CD4-positive, CD25-positive, alpha-beta regulatory T cell (primary cell): ENCODE data around the gene SLC35F2. TPM values are rescaled to one million over a fixed set of nuclear protein-coding genes. Genes with fewer than 3 reads are reported as not detected.
A peak's percentile ranks its signal among the peaks of the same experiment; 100 is the strongest.

Experiments used
- ATAC-seq, 2 donors: fragments of 150-1000 bp; cut with Tn5 transposase; one replicate each; pipeline ENCODE4 v1.10.0; 2021; ENCODE audit warnings: low read depth in 2 of 2, moderate number of reproducible peaks in 2 of 2, moderate library complexity in 1 of 2
- DNase-seq, 3 donors: peaks; one replicate each; pipeline versions ENCODE4 v3.0.0 to v3.0.0-alpha.2; 2012 to 2022; ENCODE audit warnings: mixed read lengths in 1 of 3
- H3K27ac ChIP-seq: one replicate; pipeline ENCODE4 v1.7.0; 2013; ENCODE audit warnings: mild to moderate bottlenecking, low read length; ENCODE audit not compliant: insufficient read depth, poor library complexity, severe bottlenecking
- H3K27me3 ChIP-seq: one replicate; pipeline ENCODE4 v1.7.0; 2013; ENCODE audit warnings: low read length; ENCODE audit not compliant: control insufficient read depth, insufficient read depth
- H3K36me3 ChIP-seq: one replicate; pipeline ENCODE4 v1.7.0; 2013; ENCODE audit warnings: mild to moderate bottlenecking, low read length, moderate library complexity; ENCODE audit not compliant: control insufficient read depth, insufficient read depth
- H3K4me1 ChIP-seq: 2 replicates; pipeline ENCODE4 v1.7.0; 2013; ENCODE audit warnings: mild to moderate bottlenecking, low read length; ENCODE audit not compliant: insufficient read depth, control insufficient read depth, poor library complexity, severe bottlenecking
- H3K4me3 ChIP-seq: one replicate; pipeline ENCODE4 v1.7.0; 2013; ENCODE audit warnings: low read depth, mild to moderate bottlenecking, low read length, moderate library complexity
- H3K9me3 ChIP-seq, 2 experiments: 1 replicate in 1 of 2; 2 replicates in 1 of 2; pipeline ENCODE4 v1.7.0; 2013; ENCODE audit warnings: low read length in 2 of 2, mild to moderate bottlenecking in 1 of 2, moderate library complexity in 1 of 2; ENCODE audit not compliant: control insufficient read depth in 2 of 2
- H3K27ac Mint-ChIP-seq, 3 donors: one replicate each; pipeline ENCODE4 v1.8.0; 2020 to 2022; ENCODE audit warnings: mild to moderate bottlenecking in 3 of 3, mixed read lengths in 3 of 3, moderate library complexity in 2 of 3
- H3K27me3 Mint-ChIP-seq: one replicate; pipeline ENCODE4 v1.8.0; 2022; ENCODE audit warnings: mild to moderate bottlenecking, mixed read lengths
- H3K36me3 Mint-ChIP-seq: one replicate; pipeline ENCODE4 v1.8.0; 2020; ENCODE audit warnings: mixed read lengths
- H3K4me1 Mint-ChIP-seq, 4 donors: one replicate each; pipeline ENCODE4 v1.8.0; 2020 to 2022; ENCODE audit warnings: mixed read lengths in 4 of 4, mild to moderate bottlenecking in 1 of 4
- H3K4me3 Mint-ChIP-seq, 4 donors: one replicate each; pipeline ENCODE4 v1.8.0; 2020 to 2022; ENCODE audit warnings: mild to moderate bottlenecking in 4 of 4, mixed read lengths in 4 of 4, moderate library complexity in 3 of 4
- H3K9me3 Mint-ChIP-seq, 7 donors: one replicate each; pipeline ENCODE4 v1.8.0; 2020 to 2022; ENCODE audit warnings: mixed read lengths in 7 of 7, mild to moderate bottlenecking in 3 of 7, moderate library complexity in 2 of 7
- polyA plus RNA-seq, 4 donors: library from polyadenylated mRNA; unstranded; fragments of 300-500 nt; fragmentation: Illumina TruSeq; gene quantifications; one replicate each; pipeline ENCODE4 v1.2.3, GENCODE V29; 2021
- total RNA-seq: library from RNA; stranded (reverse); gene quantifications from one replicate; pipeline ENCODE4 v1.2.3, GENCODE V29; 2022

SLC35F2 gene
- total and polyA plus RNA-seq, 5 donors from 2014 or later: 10.7 to 23.9 (median 22.1) TPM

GRCh38 chr11:107821199-107821927, 37.2 kb downstream of the SLC35F2 start:
- H3K36me3 ChIP-seq: no peaks in the 10 kb centered on the region
- Mint-ChIP-seq H3K9me3 (no peaks in the 10 kb centered on the region), H3K27ac (no peak overlapping the region), H3K4me3 (no peak overlapping the region), H3K27me3 (no peaks in the 10 kb centered on the region), H3K4me1 (peaks cover 13 to 20% (median 16%) of the 10 kb centered on the region in 4 donors), H3K36me3 (peaks cover 4% of the 10 kb centered on the region)
- H3K27ac ChIP-seq: no peak overlapping the region
- DNase-seq (no peak), ATAC-seq (no peak)
- H3K4me3 ChIP-seq: no peak overlapping the region
- H3K27me3 ChIP-seq: no peaks in the 10 kb centered on the region
- H3K9me3 ChIP-seq: no peaks in the 10 kb centered on the region
- no peaks in the 10 kb centered on the region for H3K4me1 ChIP-seq

DNA sequence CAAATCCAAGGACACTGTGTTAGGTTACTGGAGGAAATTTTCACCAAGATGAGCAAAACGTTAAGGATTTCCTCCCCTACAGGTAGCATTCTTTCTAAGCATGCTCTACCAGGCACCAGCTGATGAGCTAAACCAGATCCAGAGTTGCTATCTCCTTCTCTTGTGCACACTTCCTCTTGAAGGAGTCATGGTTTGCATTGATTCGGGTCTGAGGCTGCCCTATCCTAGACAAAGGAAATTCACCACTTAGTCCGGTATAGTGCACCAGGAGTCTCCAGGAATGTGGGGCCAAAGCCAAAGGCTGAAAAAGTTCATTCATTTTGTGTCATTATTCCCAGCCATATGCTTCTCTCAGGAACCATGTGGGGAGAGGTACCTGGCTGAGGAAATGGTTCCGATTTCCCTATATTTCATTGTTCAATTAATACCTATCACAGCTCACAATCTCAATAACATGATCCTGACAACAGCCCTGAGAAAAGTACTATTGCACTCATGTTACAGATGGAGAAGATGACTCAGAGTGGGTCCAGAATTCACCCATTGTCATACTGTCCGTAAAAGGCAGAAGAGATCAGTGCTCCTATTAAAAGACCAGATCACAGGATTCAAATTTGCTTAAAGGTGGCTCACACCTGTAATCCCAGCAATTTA, 39.1 kb downstream of the SLC35F2 start:
- no peak overlapping the region for H3K27ac Mint-ChIP-seq
- H3K27ac ChIP-seq: no peak overlapping the region
- no peaks in the 10 kb centered on the region for H3K27me3 ChIP-seq

DNA sequence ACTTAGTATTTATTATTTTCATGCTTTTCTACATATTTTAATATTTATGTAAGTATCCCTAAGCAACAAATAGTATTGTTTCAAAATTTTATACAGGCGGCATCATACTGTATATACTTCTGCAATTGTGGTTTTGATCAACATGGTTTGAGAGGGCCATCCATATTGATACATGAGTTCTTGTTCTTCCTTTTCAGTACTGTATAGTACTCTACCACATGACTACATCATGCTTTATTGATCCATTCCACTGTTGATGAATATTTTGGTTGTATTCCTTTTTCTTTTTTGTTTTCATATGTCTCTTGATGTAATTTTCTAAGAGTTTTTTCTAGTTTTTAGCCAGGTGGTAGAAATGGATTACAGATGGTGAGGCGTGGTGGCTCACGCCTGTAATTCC, 40.1 kb downstream of the SLC35F2 start:
- H3K36me3 ChIP-seq: no peaks in the 10 kb centered on the region
- Mint-ChIP-seq H3K36me3 (peaks cover 4% of the 10 kb centered on the region), H3K4me1 (peaks cover 8 to 14% (median 11%) of the 10 kb centered on the region in 4 donors), H3K27me3 (no peaks in the 10 kb centered on the region), H3K27ac (no peak overlapping the region), H3K9me3 (no peaks in the 10 kb centered on the region), H3K4me3 (no peak overlapping the region)
- H3K4me3 ChIP-seq: no peak overlapping the region
- DNase-seq (no peak), ATAC-seq (no peak)
- no peaks in the 10 kb centered on the region for H3K27me3 ChIP-seq
- H3K27ac ChIP-seq: no peak overlapping the region
- H3K9me3 ChIP-seq: no peaks in the 10 kb centered on the region
- H3K4me1 ChIP-seq: no peaks in the 10 kb centered on the region

More for the DNA sequence above, 39.1 kb downstream of the SLC35F2 start:
- Histone ChIP-seq H3K9me3 (no peaks in the 10 kb centered on the region), H3K4me3 (no peak overlapping the region), H3K4me1 (no peaks in the 10 kb centered on the region), H3K36me3 (no peaks in the 10 kb centered on the region)
- Mint-ChIP-seq H3K4me3 (no peak overlapping the region), H3K36me3 (peaks cover 4% of the 10 kb centered on the region), H3K9me3 (no peaks in the 10 kb centered on the region), H3K27me3 (no peaks in the 10 kb centered on the region), H3K4me1 (peaks cover 8 to 18% (median 14%) of the 10 kb centered on the region in 4 donors)
- ATAC-seq: no peak
- no peak for DNase-seq

DNA sequence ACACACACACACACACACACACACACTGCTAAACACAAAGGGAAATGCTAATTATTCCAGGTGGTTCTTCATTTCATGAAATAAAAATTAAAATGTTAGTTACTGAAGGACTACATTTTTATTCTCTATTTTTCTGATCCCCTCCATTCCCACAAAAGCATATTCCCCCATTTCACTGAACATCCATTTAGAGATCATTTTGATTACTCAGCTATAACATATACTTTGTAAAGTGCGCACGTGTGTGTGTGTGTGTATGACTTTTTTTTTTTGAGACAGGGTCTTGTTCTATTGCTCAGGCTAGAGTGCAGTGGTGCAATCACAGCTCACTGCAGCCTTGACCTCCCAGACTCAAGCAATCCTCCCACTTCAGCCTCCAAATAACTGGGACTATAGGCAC, 42.6 kb downstream of the SLC35F2 start:
- Histone ChIP-seq H3K4me1 (no peaks in the 10 kb centered on the region), H3K27me3 (no peaks in the 10 kb centered on the region), H3K9me3 (no peaks in the 10 kb centered on the region), H3K27ac (no peak overlapping the region), H3K4me3 (no peak overlapping the region), H3K36me3 (peaks cover 3% of the 10 kb centered on the region)
- peaks cover 3 to 11% (median 7%) of the 10 kb centered on the region in 4 donors for H3K4me1 Mint-ChIP-seq
- peaks cover 8% of the 10 kb centered on the region for H3K36me3 Mint-ChIP-seq
- no peaks in the 10 kb centered on the region for H3K9me3 Mint-ChIP-seq
- H3K4me3 Mint-ChIP-seq: no peak overlapping the region
- no peak for ATAC-seq
- H3K27ac Mint-ChIP-seq: peak overlapping the region in 1 of 3 donors; percentile 47
- no peak for DNase-seq
- no peaks in the 10 kb centered on the region for H3K27me3 Mint-ChIP-seq

DNA sequence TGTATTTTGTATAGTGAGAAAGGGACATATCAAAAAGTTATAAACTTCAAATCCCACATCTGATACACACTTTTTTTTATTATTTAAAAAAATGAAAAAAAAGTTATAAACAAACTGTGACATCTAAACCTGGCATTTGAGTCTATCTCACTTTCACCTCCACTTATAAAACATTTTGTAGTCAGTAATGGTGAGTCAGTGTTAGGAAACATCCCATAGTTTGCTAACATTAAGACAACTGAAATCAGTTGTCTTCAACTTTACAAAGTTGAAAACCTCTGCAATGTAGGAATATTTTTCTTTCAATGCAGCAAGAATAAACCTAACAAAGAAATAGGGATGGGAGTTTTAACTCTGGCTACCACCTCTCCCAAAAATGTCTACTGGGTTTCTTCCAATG, 47.7 kb downstream of the SLC35F2 start:
- H3K36me3 Mint-ChIP-seq: peaks cover 27% of the 10 kb centered on the region
- no peaks in the 10 kb centered on the region for H3K9me3 ChIP-seq
- H3K4me1 ChIP-seq: no peaks in the 10 kb centered on the region
- no peaks in the 10 kb centered on the region for H3K9me3 Mint-ChIP-seq
- no peak for DNase-seq
- no peak overlapping the region for H3K4me3 Mint-ChIP-seq
- H3K4me1 Mint-ChIP-seq: no peaks in the 10 kb centered on the region
- no peak overlapping the region for H3K4me3 ChIP-seq
- H3K27me3 Mint-ChIP-seq: no peaks in the 10 kb centered on the region
- H3K27ac Mint-ChIP-seq: no peak overlapping the region
- H3K27me3 ChIP-seq: no peaks in the 10 kb centered on the region
- H3K27ac ChIP-seq: no peak overlapping the region
- ATAC-seq: no peak
- H3K36me3 ChIP-seq: peaks cover 22% of the 10 kb centered on the region

DNA sequence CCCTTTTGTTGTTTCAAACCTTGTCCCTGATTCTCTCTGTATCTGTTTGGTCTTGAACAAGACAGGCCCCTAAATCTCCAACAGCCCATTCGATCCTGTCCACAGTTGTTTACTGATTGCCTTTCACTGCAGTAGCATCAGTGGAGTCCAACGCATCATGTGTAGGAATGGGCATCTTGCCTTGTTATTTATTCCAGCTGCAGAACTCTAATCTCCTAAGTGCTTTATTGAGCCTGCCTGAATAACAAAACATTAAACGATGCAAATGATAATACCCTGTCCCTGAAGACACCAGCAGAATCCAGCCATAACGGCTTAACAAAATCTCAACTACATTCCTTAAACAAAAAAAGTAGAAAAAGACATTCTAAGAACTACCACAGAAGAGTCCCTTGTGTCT, 50.1 kb downstream of the SLC35F2 start:
- Mint-ChIP-seq H3K27me3 (no peaks in the 10 kb centered on the region), H3K27ac (peak overlapping the region in 1 of 3 donors; percentile 4), H3K36me3 (peaks cover 35% of the 10 kb centered on the region), H3K4me1 (no peaks in the 10 kb centered on the region), H3K9me3 (no peaks in the 10 kb centered on the region), H3K4me3 (no peak overlapping the region)
- Histone ChIP-seq H3K4me1 (no peaks in the 10 kb centered on the region), H3K27ac (no peak overlapping the region), H3K4me3 (no peak overlapping the region), H3K9me3 (no peaks in the 10 kb centered on the region), H3K36me3 (peaks cover 27% of the 10 kb centered on the region), H3K27me3 (no peaks in the 10 kb centered on the region)
- DNase-seq: no peak
- no peak for ATAC-seq

GRCh38 chr11:107804971-107805370, 53.6 kb downstream of the SLC35F2 start:
- ATAC-seq (no peak), DNase-seq (no peak)
- no peaks in the 10 kb centered on the region for H3K9me3 ChIP-seq
- H3K27ac ChIP-seq: no peak overlapping the region
- no peak overlapping the region for H3K4me3 ChIP-seq
- H3K4me3 Mint-ChIP-seq: peak overlapping the region in 1 of 4 donors; percentile 27
- H3K27me3 ChIP-seq: no peaks in the 10 kb centered on the region
- H3K4me1 Mint-ChIP-seq: no peaks in the 10 kb centered on the region
- no peaks in the 10 kb centered on the region for H3K27me3 Mint-ChIP-seq
- no peak overlapping the region for H3K27ac Mint-ChIP-seq
- H3K4me1 ChIP-seq: no peaks in the 10 kb centered on the region
- H3K9me3 Mint-ChIP-seq: no peaks in the 10 kb centered on the region
- H3K36me3 Mint-ChIP-seq: peaks cover 50% of the 10 kb centered on the region
- H3K36me3 ChIP-seq: peaks cover 33% of the 10 kb centered on the region

DNA sequence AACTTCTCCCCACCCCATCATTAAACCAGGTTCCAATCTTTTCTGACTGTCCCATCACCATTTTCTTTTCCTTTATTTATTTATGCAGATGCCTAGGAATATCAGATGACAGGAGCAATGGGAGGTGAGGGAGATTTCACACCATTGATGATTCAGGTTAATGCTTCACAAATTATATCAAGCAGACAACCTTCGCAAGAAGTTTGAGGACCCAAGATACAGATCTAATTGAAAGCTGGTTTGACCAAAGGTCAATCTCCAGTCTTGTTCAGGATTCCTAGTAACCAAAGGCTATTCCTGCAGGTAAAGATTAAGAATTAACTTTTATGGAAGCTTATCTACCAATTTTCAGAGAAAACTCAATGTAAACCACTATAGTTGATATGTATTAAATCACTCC, 54.4 kb downstream of the SLC35F2 start:
- DNase-seq: no peak
- H3K4me1 ChIP-seq: no peaks in the 10 kb centered on the region
- ATAC-seq: no peak
- H3K36me3 ChIP-seq: peaks cover 33% of the 10 kb centered on the region
- Mint-ChIP-seq H3K9me3 (no peaks in the 10 kb centered on the region), H3K4me3 (no peak overlapping the region), H3K27me3 (no peaks in the 10 kb centered on the region), H3K27ac (no peak overlapping the region), H3K36me3 (peaks cover 47% of the 10 kb centered on the region), H3K4me1 (peaks cover 0 to 3% (median 1%) of the 10 kb centered on the region in 4 donors)
- no peaks in the 10 kb centered on the region for H3K9me3 ChIP-seq
- no peak overlapping the region for H3K4me3 ChIP-seq
- H3K27me3 ChIP-seq: no peaks in the 10 kb centered on the region
- H3K27ac ChIP-seq: no peak overlapping the region
